Measurements from ENCODE around the gene ZNF578.

ZNF578 gene

GRCh38 chr19:52453324-52454094 is at the start of gene ZNF578:
TSS of gene ZNF578 (plus strand) at chr19:52453553. CDS start at chr19:52501846, 48,293 bp downstream.
- peak; percentile 42 for DNase-seq (ENCODE audit: low read depth)
- in situ Hi-C loops (cut with HindIII; ENCODE audit: low sequenced_read_pairs), result no loop called here
- peak within 1 kb of the TSS; percentile 67 for H3K4me3 ChIP-seq (ENCODE audit: low read depth, low read length)
- TF ChIP-seq, protein P1, sequence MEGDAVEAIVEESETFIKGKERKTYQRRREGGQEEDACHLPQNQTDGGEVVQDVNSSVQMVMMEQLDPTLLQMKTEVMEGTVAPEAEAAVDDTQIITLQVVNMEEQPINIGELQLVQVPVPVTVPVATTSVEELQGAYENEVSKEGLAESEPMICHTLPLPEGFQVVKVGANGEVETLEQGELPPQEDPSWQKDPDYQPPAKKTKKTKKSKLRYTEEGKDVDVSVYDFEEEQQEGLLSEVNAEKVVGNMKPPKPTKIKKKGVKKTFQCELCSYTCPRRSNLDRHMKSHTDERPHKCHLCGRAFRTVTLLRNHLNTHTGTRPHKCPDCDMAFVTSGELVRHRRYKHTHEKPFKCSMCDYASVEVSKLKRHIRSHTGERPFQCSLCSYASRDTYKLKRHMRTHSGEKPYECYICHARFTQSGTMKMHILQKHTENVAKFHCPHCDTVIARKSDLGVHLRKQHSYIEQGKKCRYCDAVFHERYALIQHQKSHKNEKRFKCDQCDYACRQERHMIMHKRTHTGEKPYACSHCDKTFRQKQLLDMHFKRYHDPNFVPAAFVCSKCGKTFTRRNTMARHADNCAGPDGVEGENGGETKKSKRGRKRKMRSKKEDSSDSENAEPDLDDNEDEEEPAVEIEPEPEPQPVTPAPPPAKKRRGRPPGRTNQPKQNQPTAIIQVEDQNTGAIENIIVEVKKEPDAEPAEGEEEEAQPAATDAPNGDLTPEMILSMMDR (IDR thresholded peaks at IDR 0.05; ENCODE audit: low read depth, low read length, missing control alignments), result no peak

- no peak overlapping the region for H3K4me3 ChIP-seq (ENCODE audit: low read depth, low read length)
- DNase-seq (ENCODE audit: low read depth), result no peak
- TF ChIP-seq, protein P1 (IDR thresholded peaks at IDR 0.05; ENCODE audit: low read depth, low read length, missing control alignments), result no peak
- in situ Hi-C loops (cut with HindIII; ENCODE audit: low sequenced_read_pairs), result no loop called here
Measured at GRCh38 chr19:52410276-52410675, 43.1 kb upstream of the ZNF578 start.

- DNase-seq (ENCODE audit: low read depth), result no peak
- in situ Hi-C loops (cut with HindIII; ENCODE audit: low sequenced_read_pairs), result no loop called here
- no peak overlapping the region for H3K4me3 ChIP-seq (ENCODE audit: low read depth, low read length)
- TF ChIP-seq, protein P1 (IDR thresholded peaks at IDR 0.05; ENCODE audit: low read depth, low read length, missing control alignments), result no peak
Measured at GRCh38 chr19:52415711-52416110, 37.6 kb upstream of the ZNF578 start.

GRCh38 chr19:52428937-52429336 is 24.4 kb upstream of the ZNF578 start, which contains the start of gene ZNF534:
TSS of gene ZNF534 (plus strand) at chr19:52429148. CDS start at chr19:52431475, 2,327 bp downstream.
- DNase-seq (ENCODE audit: low read depth), result no peak
- in situ Hi-C loops (cut with HindIII; ENCODE audit: low sequenced_read_pairs), result no loop called here
- TF ChIP-seq, protein P1 (IDR thresholded peaks at IDR 0.05; ENCODE audit: low read depth, low read length, missing control alignments), result no peak
- H3K4me3 ChIP-seq (ENCODE audit: low read depth, low read length), result no peak within 1 kb of the TSS

DNA sequence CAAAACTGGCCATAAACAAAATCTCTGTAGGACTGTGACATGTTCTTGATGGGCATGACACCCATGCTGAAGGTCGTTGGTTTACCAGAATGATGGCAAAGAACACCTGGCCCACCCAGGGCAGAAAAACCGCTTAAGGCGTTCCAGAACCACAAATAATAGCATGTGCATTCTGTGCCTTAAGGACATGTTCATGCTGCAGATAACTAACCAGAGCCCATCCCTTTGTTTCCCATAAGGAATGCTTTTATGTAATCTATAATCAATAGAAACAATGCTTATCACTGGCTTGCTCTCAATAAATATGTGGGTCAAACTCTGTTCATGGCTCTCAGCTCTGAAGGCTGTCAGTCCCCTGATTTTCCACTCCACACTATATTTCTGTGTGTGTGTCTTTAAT is 11.2 kb upstream of the ZNF578 start:
- no peak for DNase-seq (ENCODE audit: low read depth)
- no peak overlapping the region for H3K4me3 ChIP-seq (ENCODE audit: low read depth, low read length)
- in situ Hi-C loops (cut with HindIII; ENCODE audit: low sequenced_read_pairs), result no loop called here
- TF ChIP-seq, protein P1 (IDR thresholded peaks at IDR 0.05; ENCODE audit: low read depth, low read length, missing control alignments), result no peak

GRCh38 chr19:52444506-52444905 is 8.8 kb upstream of the ZNF578 start:
- no peak for DNase-seq (ENCODE audit: low read depth)
- H3K4me3 ChIP-seq (ENCODE audit: low read depth, low read length), result no peak overlapping the region
- in situ Hi-C loops (cut with HindIII; ENCODE audit: low sequenced_read_pairs), result no loop called here
- TF ChIP-seq, protein P1 (IDR thresholded peaks at IDR 0.05; ENCODE audit: low read depth, low read length, missing control alignments), result no peak

Data from astrocyte of the cerebellum (primary cell).